Thoracic aorta (tissue), 2 donors: ENCODE results near the gene CAMK1D. TPM values are rescaled to one million over a fixed set of nuclear protein-coding genes. Genes with fewer than 3 reads are reported as not detected.

Source experiments
- ATAC-seq: fragments of 150-250 bp; one replicate; pipeline ENCODE4 v1.8.0; 2017; ENCODE audit warnings: low read depth; ENCODE audit not compliant: insufficient number of reproducible peaks, low FRiP score
- DNase-seq: peaks from one replicate; pipeline ENCODE4 v3.0.0-alpha.2; 2020; ENCODE audit warnings: low spot score
- H3K27ac ChIP-seq, 2 donors: fragments of 200-600 bp; sonication (generic); 1 replicate in 1 of 2; 2 replicates in 1 of 2; pipeline ENCODE4 v1.5.1; 2016; ENCODE audit warnings: mild to moderate bottlenecking in 2 of 2, moderate library complexity in 2 of 2
- H3K27me3 ChIP-seq: fragments of 200-600 bp; sonication (generic); replicated peaks from 2 replicates; pipeline ENCODE4 v1.6.0; 2016; ENCODE audit warnings: mild to moderate bottlenecking; ENCODE audit not compliant: insufficient read depth
- H3K36me3 ChIP-seq: fragments of 200-600 bp; sonication (generic); one replicate; pipeline ENCODE4 v1.5.1; 2016
- H3K4me1 ChIP-seq, 2 donors: fragments of 200-600 bp; sonication (generic); 1 replicate in 1 of 2; 2 replicates in 1 of 2; pipeline versions ENCODE4 v1.5.1 to v1.6.0; 2016; ENCODE audit warnings: low read depth in 2 of 2, mild to moderate bottlenecking in 1 of 2; ENCODE audit not compliant: control insufficient read depth in 1 of 2
- H3K4me3 ChIP-seq: fragments of 200-600 bp; sonication (generic); 2 replicates; pipeline ENCODE4 v1.5.1; 2016; ENCODE audit warnings: mild to moderate bottlenecking
- H3K9me3 ChIP-seq: fragments of 200-600 bp; sonication (generic); 2 replicates; pipeline ENCODE4 v1.5.1; 2016
- total RNA-seq, 2 donors: library from RNA; depleted of rRNA; stranded (reverse); fragments of >200 nt; gene quantifications; one replicate each; pipeline versions ENCODE4 v1.1.0 to v1.2.3, GENCODE V29; 2016
- TF ChIP-seq, protein P1 (sequence below): fragments of 200-600 bp; sonication (generic); IDR thresholded peaks from one replicate; pipeline ENCODE4 v1.5.1; 2019; ENCODE audit warnings: antibody characterized with exemption

The CAMK1D gene
- total RNA-seq, 2 donors from 2014 or later: 8.7 to 11.2 TPM

- ATAC-seq (no peak), DNase-seq (no peak)
- Histone ChIP-seq H3K9me3 (no peaks in the 10 kb centered on the region), H3K4me1 (peaks cover 4 to 28% of the 10 kb centered on the region in 2 donors), H3K4me3 (no peak overlapping the region), H3K27ac (peak overlapping the region; percentile 21 to 69), H3K36me3 (no peaks in the 10 kb centered on the region), H3K27me3 (no peaks in the 10 kb centered on the region)
- TF ChIP-seq, protein P1, sequence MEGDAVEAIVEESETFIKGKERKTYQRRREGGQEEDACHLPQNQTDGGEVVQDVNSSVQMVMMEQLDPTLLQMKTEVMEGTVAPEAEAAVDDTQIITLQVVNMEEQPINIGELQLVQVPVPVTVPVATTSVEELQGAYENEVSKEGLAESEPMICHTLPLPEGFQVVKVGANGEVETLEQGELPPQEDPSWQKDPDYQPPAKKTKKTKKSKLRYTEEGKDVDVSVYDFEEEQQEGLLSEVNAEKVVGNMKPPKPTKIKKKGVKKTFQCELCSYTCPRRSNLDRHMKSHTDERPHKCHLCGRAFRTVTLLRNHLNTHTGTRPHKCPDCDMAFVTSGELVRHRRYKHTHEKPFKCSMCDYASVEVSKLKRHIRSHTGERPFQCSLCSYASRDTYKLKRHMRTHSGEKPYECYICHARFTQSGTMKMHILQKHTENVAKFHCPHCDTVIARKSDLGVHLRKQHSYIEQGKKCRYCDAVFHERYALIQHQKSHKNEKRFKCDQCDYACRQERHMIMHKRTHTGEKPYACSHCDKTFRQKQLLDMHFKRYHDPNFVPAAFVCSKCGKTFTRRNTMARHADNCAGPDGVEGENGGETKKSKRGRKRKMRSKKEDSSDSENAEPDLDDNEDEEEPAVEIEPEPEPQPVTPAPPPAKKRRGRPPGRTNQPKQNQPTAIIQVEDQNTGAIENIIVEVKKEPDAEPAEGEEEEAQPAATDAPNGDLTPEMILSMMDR: no peak
Measured at GRCh38 chr10:12699258-12699700, 349.9 kb downstream of the CAMK1D start.

DNA sequence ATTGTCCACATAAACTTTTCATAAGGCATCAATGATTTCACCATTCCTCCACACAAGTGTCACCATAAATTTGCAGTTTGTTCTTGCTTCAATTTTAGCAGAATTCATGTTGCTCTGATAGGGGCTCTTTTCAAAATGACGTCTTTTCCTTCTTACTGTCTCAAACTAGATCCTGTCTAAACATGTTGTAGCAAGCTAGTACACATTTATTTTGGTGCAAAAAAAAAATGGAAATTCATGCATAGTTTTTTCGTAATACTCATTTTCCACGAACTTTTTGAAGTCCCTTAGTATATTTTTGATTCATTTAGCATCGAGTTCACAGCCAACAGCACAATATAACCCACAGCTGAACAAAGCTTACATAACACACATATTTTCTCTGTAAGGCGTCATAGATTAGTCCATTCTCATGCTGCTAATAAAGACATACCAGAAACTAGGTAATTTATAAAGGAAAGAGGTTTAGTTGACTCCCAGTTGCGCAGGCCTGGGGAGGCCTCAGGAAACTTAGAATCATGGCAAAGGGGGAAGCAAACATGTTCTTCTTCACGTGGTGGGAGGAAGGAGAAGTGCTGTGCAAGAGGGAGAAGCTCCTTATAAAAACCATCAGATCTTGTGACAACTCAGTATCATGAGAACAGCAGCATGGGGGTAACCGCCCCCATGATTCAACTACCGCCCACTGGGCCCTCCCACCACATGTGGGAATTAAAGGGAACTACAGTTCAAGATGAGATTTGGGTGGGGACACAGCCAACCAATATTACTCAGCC, 350.6 kb downstream of the CAMK1D start:
- no peak overlapping the region for H3K4me3 ChIP-seq
- peak overlapping the region; percentile 21 to 69 for H3K27ac ChIP-seq
- no peaks in the 10 kb centered on the region for H3K27me3 ChIP-seq
- TF ChIP-seq, protein P1: no peak
- DNase-seq: no peak
- H3K36me3 ChIP-seq: no peaks in the 10 kb centered on the region
- H3K4me1 ChIP-seq: peaks cover 9 to 34% of the 10 kb centered on the region in 2 donors
- no peak for ATAC-seq
- no peaks in the 10 kb centered on the region for H3K9me3 ChIP-seq

- ATAC-seq (no peak), DNase-seq (no peak)
- no peaks in the 10 kb centered on the region for H3K36me3 ChIP-seq
- no peaks in the 10 kb centered on the region for H3K27me3 ChIP-seq
- no peak overlapping the region for H3K4me3 ChIP-seq
- H3K9me3 ChIP-seq: no peaks in the 10 kb centered on the region
- H3K4me1 ChIP-seq: peaks cover 9 to 37% of the 10 kb centered on the region in 2 donors
- TF ChIP-seq, protein P1: no peak
- H3K27ac ChIP-seq: peak overlapping the region in 1 of 2 donors; percentile 69
Measured at GRCh38 chr10:12700557-12700874, 351.2 kb downstream of the CAMK1D start.

- TF ChIP-seq, protein P1: no peak
- H3K4me3 ChIP-seq: no peak overlapping the region
- DNase-seq: no peak
- no peak for ATAC-seq
- H3K27me3 ChIP-seq: no peaks in the 10 kb centered on the region
- no peak overlapping the region for H3K27ac ChIP-seq
- H3K4me1 ChIP-seq: peaks cover 14 to 42% of the 10 kb centered on the region in 2 donors
- no peaks in the 10 kb centered on the region for H3K9me3 ChIP-seq
- H3K36me3 ChIP-seq: no peaks in the 10 kb centered on the region
Measured at GRCh38 chr10:12701696-12702095, 352.3 kb downstream of the CAMK1D start.

GRCh38 chr10:12702215-12702770, 352.9 kb downstream of the CAMK1D start:
- Histone ChIP-seq H3K4me3 (no peak overlapping the region), H3K27me3 (no peaks in the 10 kb centered on the region), H3K9me3 (no peaks in the 10 kb centered on the region), H3K27ac (no peak overlapping the region), H3K36me3 (no peaks in the 10 kb centered on the region), H3K4me1 (peaks cover 20 to 48% of the 10 kb centered on the region in 2 donors)
- ATAC-seq (no peak), DNase-seq (no peak)
- TF ChIP-seq, protein P1: no peak
